Measurements from ENCODE around the gene ZNF212.
"Not testable (repeated sequence)": the region's sequence is repeated elsewhere in the genome, so short reads cannot be mapped to it uniquely, and the experiment has no call there.

The ZNF212 gene

GRCh38 chr7:149255174-149255573, 15.7 kb downstream of the ZNF212 start:
- no peak for DNase-seq

- DNase-seq = no peak
Measured at GRCh38 chr7:149256568-149256967, 17.1 kb downstream of the ZNF212 start.

GRCh38 chr7:149257146-149257545, 17.7 kb downstream of the ZNF212 start:
- DNase-seq = no peak

- no peak for DNase-seq
Measured at GRCh38 chr7:149261316-149261828, 21.9 kb downstream of the ZNF212 start.

GRCh38 chr7:149261829-149262617, 22.6 kb downstream of the ZNF212 start, which contains the start of gene ZNF783:
ZNF783 (plus strand) TSS chr7:149262196; CDS start chr7:149262334, 138 bp downstream.
- DNase-seq = peak; percentile 82 to 88

DNA sequence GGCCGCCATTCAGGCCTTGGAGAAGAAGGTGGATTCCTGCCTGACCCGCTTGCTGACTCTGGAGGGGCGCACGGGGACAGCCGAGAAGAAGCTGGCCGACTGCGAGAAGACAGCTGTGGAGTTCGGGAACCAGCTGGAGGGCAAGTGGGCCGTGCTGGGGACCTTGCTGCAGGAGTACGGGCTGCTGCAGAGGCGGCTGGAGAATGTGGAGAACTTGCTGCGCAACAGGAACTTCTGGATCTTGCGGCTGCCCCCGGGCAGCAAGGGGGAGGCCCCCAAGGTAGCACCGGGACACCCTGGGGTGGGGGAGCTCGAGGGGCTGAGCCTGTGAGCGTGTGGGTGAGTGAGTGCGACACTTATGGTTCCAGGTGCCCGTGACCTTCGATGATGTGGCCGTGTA, 27.0 kb downstream of the ZNF212 start:
- DNase-seq = no peak

DNA sequence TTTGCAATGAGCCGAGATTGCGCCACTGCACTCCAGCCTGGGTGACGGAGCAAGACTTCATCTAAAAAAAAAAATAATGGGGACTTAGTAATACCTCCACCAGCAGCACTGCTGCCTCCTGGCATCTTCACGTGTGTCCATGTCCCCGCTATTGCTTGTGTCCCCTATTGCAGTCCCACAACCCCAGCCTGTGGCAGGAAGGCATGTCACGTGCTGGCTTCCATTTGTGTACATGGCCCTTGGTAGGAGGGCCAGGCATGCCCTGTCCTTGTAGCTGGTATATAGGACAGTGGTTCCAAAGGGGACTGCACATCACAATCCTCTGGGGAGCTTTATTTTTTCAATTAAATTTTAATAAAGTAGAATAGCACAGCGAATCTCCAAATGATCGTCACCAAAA, 28.3 kb downstream of the ZNF212 start:
- DNase-seq = no peak

GRCh38 chr7:149274424-149274823, 35.0 kb downstream of the ZNF212 start:
- not testable (repeated sequence) for DNase-seq

DNA sequence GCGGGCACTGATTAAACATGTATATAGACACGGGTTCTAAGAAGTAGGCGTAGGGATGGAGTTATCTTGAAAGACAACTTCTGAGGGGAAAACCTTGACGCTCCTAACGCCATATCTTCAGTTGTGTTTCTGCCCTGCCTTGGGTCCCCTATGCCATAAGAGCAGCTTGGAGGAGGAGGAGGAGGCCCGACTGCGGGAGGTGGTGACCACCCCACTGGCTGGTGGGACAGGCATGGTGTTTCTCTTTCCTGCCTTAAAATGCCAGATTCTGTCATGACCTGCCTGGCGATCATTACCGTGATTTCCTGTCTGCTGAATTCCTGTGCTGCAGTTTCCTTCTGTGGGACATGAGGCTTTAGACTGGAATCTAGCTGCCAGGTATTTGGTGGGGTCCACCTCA, 38.4 kb downstream of the ZNF212 start:
- DNase-seq = no peak

GRCh38 chr7:149278396-149278795, 38.9 kb downstream of the ZNF212 start:
- DNase-seq = no peak

DNA sequence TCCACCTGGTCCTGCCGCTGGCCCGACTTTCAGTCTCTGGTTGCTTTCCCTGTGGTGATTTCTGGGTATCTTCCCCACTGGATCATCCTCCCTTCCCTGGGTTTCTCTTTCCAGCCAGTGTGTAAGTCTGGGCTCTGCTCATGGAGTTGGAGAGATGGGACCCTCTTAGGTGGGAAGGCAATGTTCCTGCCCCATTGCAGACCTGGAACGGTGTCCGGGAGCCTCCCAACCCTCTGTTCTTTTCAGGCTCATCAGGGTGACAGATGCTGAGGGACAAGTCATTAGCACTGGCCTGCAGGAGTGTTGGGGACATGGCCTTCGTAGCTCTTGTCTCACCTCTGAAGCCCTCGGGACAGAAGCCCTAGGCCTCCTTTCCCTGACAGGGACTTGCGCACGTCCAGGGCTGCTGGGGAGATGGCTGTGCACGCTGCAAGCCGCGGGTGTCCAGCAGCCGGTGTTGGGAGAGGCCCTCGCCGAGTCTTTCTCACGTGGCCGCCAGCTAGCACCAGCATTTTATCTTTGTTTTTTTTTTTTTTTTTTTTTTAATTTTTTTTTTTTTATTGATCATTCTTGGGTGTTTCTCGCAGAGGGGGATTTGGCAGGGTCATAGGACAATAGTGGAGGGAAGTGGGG, 39.8 kb downstream of the ZNF212 start:
- no peak for DNase-seq

GRCh38 chr7:149280151-149280550, 40.7 kb downstream of the ZNF212 start:
- DNase-seq = no peak

- no peak for DNase-seq
Measured at GRCh38 chr7:149280661-149281507, 41.4 kb downstream of the ZNF212 start.

DNA sequence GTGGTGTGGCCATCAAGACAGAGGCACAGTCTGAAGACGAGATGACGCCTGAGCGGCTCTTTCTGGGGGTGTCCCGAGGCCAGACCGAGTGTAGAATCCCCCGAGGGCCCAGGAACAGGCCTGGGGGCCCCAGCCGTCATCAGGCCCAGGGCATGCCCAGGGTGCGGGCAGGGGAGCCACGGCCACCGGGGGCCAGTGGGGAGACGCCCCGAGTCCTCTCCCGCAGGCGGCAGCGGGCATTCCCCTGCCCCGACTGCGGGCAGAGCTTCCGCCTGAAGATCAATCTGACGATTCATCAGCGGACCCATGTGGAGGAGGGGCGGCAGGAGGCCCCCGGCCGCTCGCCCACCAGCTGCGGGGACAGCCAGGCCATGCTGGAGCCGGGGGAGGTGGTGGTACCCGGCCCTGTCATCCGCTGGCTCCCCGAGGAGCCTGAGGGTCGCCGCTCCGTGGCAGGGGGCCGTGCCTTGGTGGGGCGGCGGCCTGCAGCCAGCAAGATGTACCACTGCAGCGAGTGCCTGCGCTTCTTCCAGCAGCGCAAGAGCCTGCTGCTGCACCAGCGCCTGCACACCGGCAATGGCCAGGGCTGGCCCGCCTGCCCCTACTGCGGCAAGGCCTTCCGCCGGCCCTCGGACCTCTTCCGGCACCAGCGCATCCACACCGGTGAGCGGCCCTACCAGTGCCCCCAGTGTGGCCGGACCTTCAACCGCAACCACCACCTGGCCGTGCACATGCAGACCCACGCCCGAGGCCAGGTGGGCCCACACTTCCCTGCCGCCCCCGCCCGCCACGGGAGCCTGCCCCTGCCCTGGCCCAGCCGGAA, 42.3 kb downstream of the ZNF212 start:
- DNase-seq = no peak

- no peak for DNase-seq
Measured at GRCh38 chr7:149282331-149282655, 42.8 kb downstream of the ZNF212 start.

- no peak for DNase-seq
Measured at GRCh38 chr7:149283321-149283720, 43.9 kb downstream of the ZNF212 start.

DNA sequence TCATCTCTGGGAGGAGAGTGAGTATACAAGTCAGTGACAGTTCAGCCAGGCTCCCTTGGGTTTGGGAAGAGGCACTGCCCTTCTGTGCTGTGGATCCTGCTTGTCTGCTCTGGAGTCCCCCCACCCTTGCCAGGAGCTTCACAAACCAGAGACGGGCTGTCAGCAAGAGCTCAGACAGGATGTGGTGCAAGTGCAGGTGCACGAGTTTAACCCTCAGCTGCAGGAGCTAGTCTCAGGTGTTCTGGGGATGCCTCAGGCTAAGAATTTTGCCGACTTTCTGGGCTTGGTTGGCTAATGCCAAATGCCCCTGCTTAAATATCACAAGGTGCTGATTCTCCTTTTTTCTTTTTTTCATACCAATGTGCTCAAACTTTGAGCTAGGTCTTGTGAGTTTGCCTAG, 44.9 kb downstream of the ZNF212 start:
- peak; percentile 18 to 39 for DNase-seq

GRCh38 chr7:149284850-149285585, 45.6 kb downstream of the ZNF212 start:
- DNase-seq = peak; percentile 98

DNA sequence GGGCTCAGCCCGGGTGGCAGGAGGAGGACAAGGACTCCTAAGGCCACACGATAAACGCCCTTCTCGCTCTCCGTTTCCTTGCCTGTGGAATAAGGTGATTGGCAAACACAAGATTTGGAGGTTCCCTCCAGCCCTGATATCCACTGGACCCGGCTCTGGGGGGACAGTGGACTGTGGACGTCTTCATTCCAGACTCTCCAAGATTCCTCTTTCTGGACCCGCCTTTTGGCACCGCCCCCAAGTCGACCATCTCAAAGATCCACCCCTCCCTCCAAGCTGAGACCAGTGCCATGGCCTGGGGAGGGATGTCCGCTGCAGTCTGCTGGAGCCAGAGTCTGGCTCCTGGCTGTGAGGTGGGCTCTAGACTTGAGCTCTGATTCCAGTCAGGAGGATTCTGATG, 46.2 kb downstream of the ZNF212 start:
- DNase-seq = no peak

GRCh38 chr7:149286811-149287400, 47.5 kb downstream of the ZNF212 start:
- no peak for DNase-seq

DNA sequence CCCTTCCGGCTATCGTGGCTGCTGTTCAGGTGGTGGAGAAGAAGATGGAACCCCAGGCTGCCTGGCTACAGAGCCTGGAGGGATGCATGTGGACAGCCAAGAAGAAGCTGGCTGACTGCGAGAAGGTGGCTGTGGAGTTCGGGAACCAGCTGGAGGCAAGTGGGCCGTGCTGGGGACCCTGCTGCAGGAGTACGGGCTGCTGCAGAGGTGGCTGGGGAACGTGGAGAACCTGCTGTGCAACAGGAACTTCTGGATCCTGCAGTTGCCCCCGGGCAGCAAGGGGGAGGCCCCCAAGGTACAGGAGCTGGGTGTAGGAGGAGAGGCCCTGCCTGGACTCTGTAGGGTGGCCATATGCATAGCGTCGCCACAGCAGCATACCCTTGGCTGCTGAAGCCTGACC, 48.2 kb downstream of the ZNF212 start:
- no peak for DNase-seq

Data from stimulated activated CD4-positive, alpha-beta T cell treated with anti-CD3 and anti-CD28 coated beads, Interleukin-4, amount 100 ng/mL, for 4 hours (primary cell).